GM10248 (cell line): ENCODE results near the gene STK26.

ENCODE experiments used
- CTCF ChIA-PET: fragments of 300-600 bp; sonication (Branson Sonifier 250); formaldehyde crosslinking; extraction: SDS; loops from one replicate; lab custom pipeline; 2021; ENCODE audit warnings: antibody characterized with exemption; lab: Yijun Ruan, JAX
- POLR2A ChIA-PET: fragments of 350-650 bp; sonication (Branson Sonifier 250); formaldehyde crosslinking; extraction: SDS; loops from one replicate; lab custom pipeline; 2020; ENCODE audit warnings: antibody characterized with exemption; lab: Yijun Ruan, JAX
- DNase-seq: peaks from one replicate; pipeline ENCODE4 v3.0.0; 2012; ENCODE audit errors: extremely low spot score
- TF ChIP-seq, protein P1 (sequence below): IDR thresholded peaks from 2 replicates; pipeline ENCODE4 v1.5.1; 2012; ENCODE audit warnings: mild to moderate bottlenecking, low read depth; ENCODE audit errors: extremely low read depth, missing control alignments, control extremely low read depth

The STK26 gene

DNA sequence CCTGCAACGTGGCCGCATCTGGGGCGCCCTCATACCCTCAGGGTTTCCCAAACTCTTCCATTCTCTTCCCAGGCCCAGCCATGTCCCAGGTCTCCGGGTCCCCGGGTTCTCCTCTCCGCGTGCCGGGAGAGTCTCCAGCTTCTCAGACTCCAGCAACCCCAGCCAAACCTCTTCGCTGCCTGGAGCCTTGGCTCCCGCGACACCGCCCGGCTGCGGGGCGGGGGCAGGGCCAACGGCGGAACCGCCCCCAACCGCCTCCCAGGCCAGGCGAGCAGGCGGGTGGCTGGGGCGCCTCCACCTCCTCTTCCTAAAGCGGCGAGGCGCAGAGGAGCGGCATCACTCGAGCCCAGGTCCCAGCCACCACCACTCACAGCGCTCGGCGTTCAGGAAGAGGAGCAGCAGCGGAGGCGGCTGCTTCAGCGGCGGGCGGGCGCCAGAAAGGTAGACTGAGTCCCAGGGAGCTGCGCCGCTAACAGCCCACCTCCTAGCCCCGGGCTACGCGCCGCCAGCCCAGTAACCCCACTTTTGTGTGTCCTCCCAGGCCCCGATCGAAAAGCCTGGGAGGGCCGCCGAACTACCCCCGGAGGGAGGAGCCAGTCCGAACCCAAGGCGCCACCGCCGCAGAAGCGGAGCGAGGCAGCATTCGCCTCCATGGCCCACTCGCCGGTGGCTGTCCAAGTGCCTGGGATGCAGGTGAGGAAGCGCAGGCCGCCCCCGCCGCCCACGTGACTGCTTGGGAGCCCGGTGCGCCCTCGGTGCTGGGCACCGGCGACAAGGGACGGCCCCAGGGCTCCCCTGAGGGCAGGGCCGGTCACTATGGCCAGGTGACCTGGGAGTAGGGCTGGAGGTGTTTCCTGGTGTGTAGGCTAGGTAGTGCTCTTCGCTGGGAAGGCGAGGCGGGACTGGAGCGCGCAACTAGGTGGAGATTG, at the start of gene STK26:
Gene STK26, plus strand, starts transcription at position 336 of the 929 bp plus-strand sequence. Its CDS starts 316 bp downstream, at position 652.
- DNase-seq = peak; percentile 80
- ChIA-PET POLR2A (interaction anchor here (1.0 kb wide), 1 partner anchor 18 kb away, joined by 3 read pairs; no protein-coding TSS in a partner anchor), CTCF (interaction anchor here (0.9 to 1.4 kb wide), 3 partner anchors 12 to 196 kb away, joined by 3 to 4 read pairs (median 4); partner anchors contain the start of gene RAP2C)
- TF ChIP-seq, protein P1, sequence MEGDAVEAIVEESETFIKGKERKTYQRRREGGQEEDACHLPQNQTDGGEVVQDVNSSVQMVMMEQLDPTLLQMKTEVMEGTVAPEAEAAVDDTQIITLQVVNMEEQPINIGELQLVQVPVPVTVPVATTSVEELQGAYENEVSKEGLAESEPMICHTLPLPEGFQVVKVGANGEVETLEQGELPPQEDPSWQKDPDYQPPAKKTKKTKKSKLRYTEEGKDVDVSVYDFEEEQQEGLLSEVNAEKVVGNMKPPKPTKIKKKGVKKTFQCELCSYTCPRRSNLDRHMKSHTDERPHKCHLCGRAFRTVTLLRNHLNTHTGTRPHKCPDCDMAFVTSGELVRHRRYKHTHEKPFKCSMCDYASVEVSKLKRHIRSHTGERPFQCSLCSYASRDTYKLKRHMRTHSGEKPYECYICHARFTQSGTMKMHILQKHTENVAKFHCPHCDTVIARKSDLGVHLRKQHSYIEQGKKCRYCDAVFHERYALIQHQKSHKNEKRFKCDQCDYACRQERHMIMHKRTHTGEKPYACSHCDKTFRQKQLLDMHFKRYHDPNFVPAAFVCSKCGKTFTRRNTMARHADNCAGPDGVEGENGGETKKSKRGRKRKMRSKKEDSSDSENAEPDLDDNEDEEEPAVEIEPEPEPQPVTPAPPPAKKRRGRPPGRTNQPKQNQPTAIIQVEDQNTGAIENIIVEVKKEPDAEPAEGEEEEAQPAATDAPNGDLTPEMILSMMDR = no peak

- ChIA-PET CTCF (no interaction called here), POLR2A (no interaction called here)
- TF ChIP-seq, protein P1 = no peak
- no peak for DNase-seq
These were observed 47.3 kb upstream of the STK26 start for GRCh38 chrX:131975851-131976250.

- CTCF ChIA-PET = no interaction called here
- DNase-seq = no peak
- TF ChIP-seq, protein P1 = no peak
- POLR2A ChIA-PET = no interaction called here
These were observed 45.5 kb upstream of the STK26 start for GRCh38 chrX:131977619-131978018.

GRCh38 chrX:131979116-131979515, 44.0 kb upstream of the STK26 start:
- POLR2A ChIA-PET = no interaction called here
- CTCF ChIA-PET = no interaction called here
- TF ChIP-seq, protein P1 = no peak
- no peak for DNase-seq

- ChIA-PET POLR2A (no interaction called here), CTCF (interaction anchor here (1.1 kb wide), 2 partner anchors 8 to 13 kb away, joined by 3 read pairs; no protein-coding TSS in a partner anchor)
- TF ChIP-seq, protein P1 = no peak
- DNase-seq = no peak
These were observed 37.5 kb upstream of the STK26 start for GRCh38 chrX:131985526-131986049.

DNA sequence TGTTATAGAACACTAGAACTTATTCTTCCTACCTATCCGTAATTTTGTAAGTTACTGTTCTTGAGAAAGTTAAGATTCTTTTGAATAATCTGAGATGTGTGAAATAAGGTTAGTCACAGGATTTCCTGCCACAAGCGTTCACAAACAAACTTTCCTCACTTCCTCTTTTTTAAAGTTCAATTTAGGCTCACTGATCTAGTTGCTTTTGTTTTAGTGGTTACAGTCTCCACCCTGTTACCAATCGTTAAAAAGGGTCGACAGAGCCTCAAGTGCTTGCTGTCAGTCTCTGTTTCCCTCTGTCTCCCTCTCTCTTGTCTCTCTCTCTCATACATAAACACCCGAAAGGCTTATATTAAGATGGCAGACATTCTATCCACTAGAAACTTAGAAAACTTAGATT, 35.9 kb upstream of the STK26 start:
- ChIA-PET POLR2A (no interaction called here), CTCF (no interaction called here)
- peak; percentile 37 for DNase-seq
- TF ChIP-seq, protein P1 = no peak
